ENCODE measurements around the gene CSGALNACT2. TPM values are rescaled to one million over a fixed set of nuclear protein-coding genes. Genes with fewer than 3 reads are reported as not detected.
A peak's percentile ranks its signal among the peaks of the same experiment; 100 is the strongest.
"Not testable (repeated sequence)": the region's sequence is repeated elsewhere in the genome, so short reads cannot be mapped to it uniquely, and the experiment has no call there.

Gene CSGALNACT2
- 10 to 100 TPM in 1 of 4 donors, 1 to 10 TPM in 3; 2.5 to 13.4 (median 4.8) TPM for polyA plus RNA-seq
- long read RNA-seq, donor 1, partial matches to known transcripts, result 0 of 3 reads
- long read RNA-seq, donor 1, other reads (novel, unspliced or antisense), result 0 of 3 reads
- long read RNA-seq, donor 2, result 0 reads
- long read RNA-seq, donor 3, partial matches to known transcripts, result 0 of 1 reads
- long read RNA-seq, donor 3, other reads (novel, unspliced or antisense), result 0 of 1 reads
- long read RNA-seq, donor 4, result 0 reads
- long read RNA-seq, donor 5, result 0 reads
- long read RNA-seq, donor 6, partial matches to known transcripts, result 0 of 2 reads
- long read RNA-seq, donor 6, other reads (novel, unspliced or antisense), result 0 of 2 reads
- long read RNA-seq, donor 7, result 0 reads
- long read RNA-seq, donor 8, partial matches to known transcripts, result 0 of 1 reads
- long read RNA-seq, donor 8, other reads (novel, unspliced or antisense), result 0 of 1 reads
- long read RNA-seq, donor 9, result 0 reads
- long read RNA-seq, donor 10, transcript CSGALNACT2-201 (8 exons, 3,730 nt), result major isoform, 5 of 5 reads
- long read RNA-seq, donor 10, partial matches to known transcripts, result 0 of 5 reads
- long read RNA-seq, donor 10, other reads (novel, unspliced or antisense), result 0 of 5 reads

DNA sequence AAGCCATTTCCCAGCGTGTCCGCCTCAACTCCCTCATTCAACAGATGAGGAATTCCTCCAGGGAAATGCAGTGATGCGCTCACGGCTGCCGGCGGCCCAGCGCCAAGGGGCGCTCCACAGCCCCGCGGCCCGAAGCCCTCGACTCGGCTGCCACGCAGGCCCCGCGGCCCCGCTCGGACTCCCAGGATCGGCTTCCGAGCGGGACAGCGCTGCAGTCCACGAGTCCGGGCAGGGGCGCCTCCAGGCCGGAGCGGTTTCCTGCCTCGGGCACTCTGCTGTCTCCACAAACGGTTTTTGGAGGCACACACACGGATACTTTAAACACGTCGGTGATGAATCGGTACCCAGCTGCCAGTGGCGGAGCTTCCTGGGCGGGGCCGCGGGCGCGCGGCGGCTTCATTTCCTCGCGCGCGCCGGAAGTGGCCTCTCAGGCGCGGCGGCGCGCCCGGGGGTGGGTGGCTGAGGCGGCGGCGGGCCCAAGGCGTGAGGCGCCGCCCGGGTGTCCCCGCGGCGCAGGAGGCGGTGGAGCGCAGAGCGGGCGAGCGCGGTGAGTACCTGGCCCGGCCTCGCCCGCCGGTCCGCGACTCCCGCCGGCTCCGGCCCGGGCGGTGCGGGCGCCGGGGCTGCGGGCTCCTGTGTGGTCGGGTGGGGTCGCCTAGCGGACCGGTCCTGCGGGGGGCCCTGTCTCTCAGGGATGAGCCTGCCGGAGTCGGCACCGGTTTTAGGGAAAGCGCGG is at the start of gene CSGALNACT2:
Gene CSGALNACT2 (plus strand): TSS at position 425 of the 736 bp plus-strand sequence. CDS start 16,705 bp downstream, outside the sequence.
- DNase-seq, result peak; percentile 83 to 96
- Histone ChIP-seq H3K4me3 (ENCODE audit: low read depth in 1 of 3, low read length in 3 of 3) (peak within 1 kb of the TSS; percentile 83 to 99 (median 96)), H3K9me3 (ENCODE audit: control insufficient read depth in 2 of 2, insufficient read depth in 1 of 2, low read depth in 1 of 2, low read length in 1 of 2) (no peaks in the 10 kb centered on the region), H3K4me1 (ENCODE audit: control insufficient read depth in 3 of 3, insufficient read depth in 2 of 3, low read depth in 1 of 3, low read length in 2 of 3) (peaks cover 0 to 5% (median 0%) of the 10 kb centered on the region in 3 donors), H3K36me3 (ENCODE audit: control insufficient read depth in 3 of 3, insufficient read depth in 2 of 3, low read depth in 1 of 3, low read length in 3 of 3) (no peaks in the 10 kb centered on the region), H3K27ac (ENCODE audit: low read depth in 1 of 3, low read length in 2 of 3) (peak within 1 kb of the TSS; percentile 84 to 98 (median 91)), H3K27me3 (ENCODE audit: control insufficient read depth in 3 of 3, insufficient read depth in 3 of 3, low read length in 3 of 3) (no peaks in the 10 kb centered on the region)
- no peak for FAIRE-seq
- WGBS, 3 donors, result 0 to 1% (median 0%) methylated on average over 75 to 93 of the region's 93 CpGs

DNA sequence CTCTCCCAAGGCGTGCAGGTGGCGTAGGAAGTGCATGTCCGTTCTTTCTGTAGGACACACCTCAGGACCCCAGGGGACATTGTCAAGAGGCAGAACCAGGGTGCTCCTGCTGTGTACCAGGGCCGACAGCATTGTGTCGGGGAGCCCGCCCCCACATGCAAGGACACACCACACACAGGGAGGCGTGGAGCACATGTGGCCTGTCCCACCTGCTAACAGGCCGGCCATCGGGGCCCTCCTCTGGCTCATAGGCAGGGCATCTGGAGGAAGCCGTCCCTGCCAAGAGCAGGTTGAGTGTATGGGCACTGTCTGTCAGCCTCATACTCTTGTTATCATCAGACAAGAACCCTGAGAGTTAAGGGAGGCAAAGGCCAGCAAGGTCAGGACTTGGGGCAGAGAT is 48.7 kb upstream of the CSGALNACT2 start:
- FAIRE-seq, result no peak
- H3K36me3 ChIP-seq (ENCODE audit: control insufficient read depth in 3 of 3, insufficient read depth in 2 of 3, low read depth in 1 of 3, low read length in 3 of 3), result no peaks in the 10 kb centered on the region
- no peak overlapping the region for H3K4me3 ChIP-seq (ENCODE audit: low read depth in 1 of 3, low read length in 3 of 3)
- no peaks in the 10 kb centered on the region for H3K4me1 ChIP-seq (ENCODE audit: control insufficient read depth in 3 of 3, insufficient read depth in 2 of 3, low read depth in 1 of 3, low read length in 2 of 3)
- H3K27me3 ChIP-seq (ENCODE audit: control insufficient read depth in 3 of 3, insufficient read depth in 3 of 3, low read length in 3 of 3), result no peaks in the 10 kb centered on the region
- no peak overlapping the region for H3K27ac ChIP-seq (ENCODE audit: low read depth in 1 of 3, low read length in 2 of 3)
- DNase-seq, result no peak
- no peaks in the 10 kb centered on the region for H3K9me3 ChIP-seq (ENCODE audit: control insufficient read depth in 2 of 2, insufficient read depth in 1 of 2, low read depth in 1 of 2, low read length in 1 of 2)
- WGBS, 3 donors, result 85 to 92% (median 90%) methylated on average over 10 of the region's 10 CpGs

DNA sequence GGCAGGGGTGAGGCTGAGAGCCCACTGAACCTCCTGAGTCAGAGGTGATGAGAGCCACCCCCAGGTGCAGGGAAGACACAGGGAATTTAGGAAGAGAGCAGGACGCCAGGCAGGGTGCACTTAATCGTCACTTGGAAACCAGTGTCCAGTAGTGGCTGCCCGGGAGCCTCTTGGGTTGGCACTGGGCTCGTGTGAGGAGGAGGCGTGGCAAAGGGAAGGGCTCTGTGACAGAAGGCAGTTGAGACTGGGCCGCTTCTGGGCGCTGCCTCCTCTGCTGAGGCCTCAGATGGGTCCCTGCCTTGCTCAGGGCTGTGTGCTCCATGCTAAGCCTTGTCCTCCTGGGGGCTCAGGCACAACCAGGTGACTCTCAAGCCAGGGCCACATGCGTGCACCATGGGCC is 48.1 kb upstream of the CSGALNACT2 start:
- Histone ChIP-seq H3K36me3 (ENCODE audit: control insufficient read depth in 3 of 3, insufficient read depth in 2 of 3, low read depth in 1 of 3, low read length in 3 of 3) (no peaks in the 10 kb centered on the region), H3K27ac (ENCODE audit: low read depth in 1 of 3, low read length in 2 of 3) (no peak overlapping the region), H3K4me1 (ENCODE audit: control insufficient read depth in 3 of 3, insufficient read depth in 2 of 3, low read depth in 1 of 3, low read length in 2 of 3) (no peaks in the 10 kb centered on the region), H3K27me3 (ENCODE audit: control insufficient read depth in 3 of 3, insufficient read depth in 3 of 3, low read length in 3 of 3) (peaks cover 0 to 3% (median 0%) of the 10 kb centered on the region in 3 donors), H3K9me3 (ENCODE audit: control insufficient read depth in 2 of 2, insufficient read depth in 1 of 2, low read depth in 1 of 2, low read length in 1 of 2) (no peaks in the 10 kb centered on the region), H3K4me3 (ENCODE audit: low read depth in 1 of 3, low read length in 3 of 3) (no peak overlapping the region)
- 52 to 72% (median 61%) methylated on average over 7 to 8 of the region's 8 CpGs for WGBS, 3 donors
- no peak for DNase-seq
- no peak for FAIRE-seq

- H3K9me3 ChIP-seq (ENCODE audit: control insufficient read depth in 2 of 2, insufficient read depth in 1 of 2, low read depth in 1 of 2, low read length in 1 of 2), result no peaks in the 10 kb centered on the region
- H3K36me3 ChIP-seq (ENCODE audit: control insufficient read depth in 3 of 3, insufficient read depth in 2 of 3, low read depth in 1 of 3, low read length in 3 of 3), result no peaks in the 10 kb centered on the region
- FAIRE-seq (no peak), DNase-seq (no peak)
- no peak overlapping the region for H3K4me3 ChIP-seq (ENCODE audit: low read depth in 1 of 3, low read length in 3 of 3)
- H3K27ac ChIP-seq (ENCODE audit: low read depth in 1 of 3, low read length in 2 of 3), result no peak overlapping the region
- no peaks in the 10 kb centered on the region for H3K4me1 ChIP-seq (ENCODE audit: control insufficient read depth in 3 of 3, insufficient read depth in 2 of 3, low read depth in 1 of 3, low read length in 2 of 3)
- peaks cover 0 to 3% (median 0%) of the 10 kb centered on the region in 3 donors for H3K27me3 ChIP-seq (ENCODE audit: control insufficient read depth in 3 of 3, insufficient read depth in 3 of 3, low read length in 3 of 3)
- WGBS, 3 donors, result 89 to 90% (median 89%) methylated on average over 10 of the region's 10 CpGs
Observed at GRCh38 chr10:43090664-43091063, 47.6 kb upstream of the CSGALNACT2 start.

GRCh38 chr10:43091846-43092245 is 46.4 kb upstream of the CSGALNACT2 start:
- no peak for DNase-seq
- no peaks in the 10 kb centered on the region for H3K9me3 ChIP-seq (ENCODE audit: control insufficient read depth in 2 of 2, insufficient read depth in 1 of 2, low read depth in 1 of 2, low read length in 1 of 2)
- FAIRE-seq, result no peak
- H3K27me3 ChIP-seq (ENCODE audit: control insufficient read depth in 3 of 3, insufficient read depth in 3 of 3, low read length in 3 of 3), result peaks cover 0 to 3% (median 0%) of the 10 kb centered on the region in 3 donors
- H3K4me1 ChIP-seq (ENCODE audit: control insufficient read depth in 3 of 3, insufficient read depth in 2 of 3, low read depth in 1 of 3, low read length in 2 of 3), result no peaks in the 10 kb centered on the region
- H3K4me3 ChIP-seq (ENCODE audit: low read depth in 1 of 3, low read length in 3 of 3), result no peak overlapping the region
- WGBS, 3 donors, result 56 to 67% (median 65%) methylated on average over 3 of the region's 3 CpGs
- H3K27ac ChIP-seq (ENCODE audit: low read depth in 1 of 3, low read length in 2 of 3), result no peak overlapping the region
- H3K36me3 ChIP-seq (ENCODE audit: control insufficient read depth in 3 of 3, insufficient read depth in 2 of 3, low read depth in 1 of 3, low read length in 3 of 3), result no peaks in the 10 kb centered on the region

DNA sequence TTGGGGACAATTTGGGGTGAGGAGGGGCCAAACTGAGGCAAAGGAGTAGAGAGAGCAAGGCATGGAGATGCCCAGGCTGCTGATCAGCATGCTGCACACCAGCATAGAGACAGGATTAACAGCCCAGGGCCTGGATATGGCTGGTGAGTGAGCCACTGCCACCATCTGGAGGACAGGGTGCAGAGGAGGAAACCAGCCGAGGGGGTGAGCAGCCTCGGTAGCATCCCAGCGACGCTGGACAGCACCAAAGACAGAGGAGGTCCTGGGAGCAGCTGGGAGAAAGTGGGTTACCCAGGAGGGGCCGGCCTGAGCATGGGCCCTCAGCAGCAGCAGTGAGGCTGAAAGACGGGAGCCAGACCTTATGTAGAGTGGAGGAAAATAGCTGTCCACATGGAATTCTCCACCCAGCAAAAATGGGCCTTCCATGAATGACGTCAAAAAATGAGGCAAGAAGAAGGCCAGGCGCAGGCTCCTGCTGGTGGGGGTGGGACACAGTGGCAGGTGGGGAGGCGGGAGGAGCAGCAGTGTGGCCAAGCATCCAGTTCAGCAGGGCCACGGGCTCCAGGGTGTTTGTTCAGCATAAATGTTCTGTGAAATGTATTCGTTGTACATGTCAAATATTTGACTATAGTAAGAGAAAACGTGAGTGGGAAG is 44.7 kb upstream of the CSGALNACT2 start:
- Histone ChIP-seq H3K27me3 (ENCODE audit: control insufficient read depth in 3 of 3, insufficient read depth in 3 of 3, low read length in 3 of 3) (peaks cover 0 to 3% (median 0%) of the 10 kb centered on the region in 3 donors), H3K27ac (ENCODE audit: low read depth in 1 of 3, low read length in 2 of 3) (no peak overlapping the region), H3K9me3 (ENCODE audit: control insufficient read depth in 2 of 2, insufficient read depth in 1 of 2, low read depth in 1 of 2, low read length in 1 of 2) (no peaks in the 10 kb centered on the region), H3K4me3 (ENCODE audit: low read depth in 1 of 3, low read length in 3 of 3) (no peak overlapping the region), H3K4me1 (ENCODE audit: control insufficient read depth in 3 of 3, insufficient read depth in 2 of 3, low read depth in 1 of 3, low read length in 2 of 3) (no peaks in the 10 kb centered on the region), H3K36me3 (ENCODE audit: control insufficient read depth in 3 of 3, insufficient read depth in 2 of 3, low read depth in 1 of 3, low read length in 3 of 3) (no peaks in the 10 kb centered on the region)
- FAIRE-seq (no peak), DNase-seq (no peak)
- 38 to 41% (median 39%) methylated on average over 12 of the region's 12 CpGs for WGBS, 3 donors

GRCh38 chr10:43094085-43094484 is 44.2 kb upstream of the CSGALNACT2 start:
- no peak overlapping the region for H3K27ac ChIP-seq (ENCODE audit: low read depth in 1 of 3, low read length in 2 of 3)
- no peak overlapping the region for H3K4me3 ChIP-seq (ENCODE audit: low read depth in 1 of 3, low read length in 3 of 3)
- H3K27me3 ChIP-seq (ENCODE audit: control insufficient read depth in 3 of 3, insufficient read depth in 3 of 3, low read length in 3 of 3), result peaks cover 0 to 3% (median 0%) of the 10 kb centered on the region in 3 donors
- no peaks in the 10 kb centered on the region for H3K9me3 ChIP-seq (ENCODE audit: control insufficient read depth in 2 of 2, insufficient read depth in 1 of 2, low read depth in 1 of 2, low read length in 1 of 2)
- 69 to 81% (median 80%) methylated on average over 9 of the region's 9 CpGs for WGBS, 3 donors
- no peaks in the 10 kb centered on the region for H3K36me3 ChIP-seq (ENCODE audit: control insufficient read depth in 3 of 3, insufficient read depth in 2 of 3, low read depth in 1 of 3, low read length in 3 of 3)
- DNase-seq, result no peak
- no peaks in the 10 kb centered on the region for H3K4me1 ChIP-seq (ENCODE audit: control insufficient read depth in 3 of 3, insufficient read depth in 2 of 3, low read depth in 1 of 3, low read length in 2 of 3)
- FAIRE-seq, result no peak

GRCh38 chr10:43099339-43099738 is 38.9 kb upstream of the CSGALNACT2 start:
- not testable (repeated sequence) for FAIRE-seq; H3K9me3 ChIP-seq (ENCODE audit: control insufficient read depth in 2 of 2, insufficient read depth in 1 of 2, low read depth in 1 of 2, low read length in 1 of 2)
- WGBS, 3 donors, result 88 to 91% (median 89%) methylated on average over 6 of the region's 6 CpGs

More at GRCh38 chr10:43099339-43099738, 38.9 kb upstream of the CSGALNACT2 start:
- not testable (repeated sequence) for H3K4me3 ChIP-seq (ENCODE audit: low read depth in 1 of 3, low read length in 3 of 3); H3K4me1 ChIP-seq (ENCODE audit: control insufficient read depth in 3 of 3, insufficient read depth in 2 of 3, low read depth in 1 of 3, low read length in 2 of 3); H3K27ac ChIP-seq (ENCODE audit: low read depth in 1 of 3, low read length in 2 of 3); DNase-seq; H3K36me3 ChIP-seq (ENCODE audit: control insufficient read depth in 3 of 3, insufficient read depth in 2 of 3, low read depth in 1 of 3, low read length in 3 of 3)
- peaks cover 0 to 16% (median 0%) of the 10 kb centered on the region in 3 donors for H3K27me3 ChIP-seq (ENCODE audit: control insufficient read depth in 3 of 3, insufficient read depth in 3 of 3, low read length in 3 of 3)
